GM11168 (cell line): ENCODE data around the gene CCL22.
"Not testable (repeated sequence)": the region's sequence is repeated elsewhere in the genome, so short reads cannot be mapped to it uniquely, and the experiment has no call there.

Source experiments
- in situ Hi-C: fragments of 300-500 bp; cut with MboI; formaldehyde crosslinking; loops from one replicate; pipeline ENCODE4 v1.12.0; 2022; ENCODE audit warnings: low sequenced_read_pairs; ENCODE audit not compliant: unreplicated experiment

CCL22 gene

GRCh38 chr16:57391300-57391699 lies 32.7 kb downstream of the CCL22 start:
- in situ Hi-C loops, result no loop called here

GRCh38 chr16:57391708-57392107 lies 33.1 kb downstream of the CCL22 start:
- in situ Hi-C loops, result no loop called here

- in situ Hi-C loops, result no loop called here
These were observed 34.1 kb downstream of the CCL22 start for GRCh38 chr16:57392694-57393093.

- in situ Hi-C loops, result no loop called here
These were observed 35.9 kb downstream of the CCL22 start for GRCh38 chr16:57394444-57394843.

GRCh38 chr16:57395026-57395425 lies 36.4 kb downstream of the CCL22 start:
- in situ Hi-C loops, result no loop called here

- in situ Hi-C loops, result no loop called here
These were observed 38.2 kb downstream of the CCL22 start for GRCh38 chr16:57396786-57397185.

GRCh38 chr16:57397493-57397892 lies 38.9 kb downstream of the CCL22 start:
- in situ Hi-C loops, result not testable (repeated sequence)

GRCh38 chr16:57401943-57402640 lies 43.5 kb downstream of the CCL22 start:
- in situ Hi-C loops, result no loop called here

GRCh38 chr16:57403965-57404817 lies 45.6 kb downstream of the CCL22 start, which contains the start of gene CCL17:
CCL17 (plus strand) TSS chr16:57404767; CDS start chr16:57413933, 9,166 bp downstream.
- in situ Hi-C loops, result no loop called here

GRCh38 chr16:57405097-57405496 lies 46.5 kb downstream of the CCL22 start:
- in situ Hi-C loops, result no loop called here

- in situ Hi-C loops, result no loop called here
These were observed 48.3 kb downstream of the CCL22 start for GRCh38 chr16:57406881-57407280.

GRCh38 chr16:57407521-57408353 lies 49.2 kb downstream of the CCL22 start:
- in situ Hi-C loops, result no loop called here

- in situ Hi-C loops, result no loop called here
These were observed 50.5 kb downstream of the CCL22 start for GRCh38 chr16:57409065-57409464.

GRCh38 chr16:57409870-57410587 lies 51.4 kb downstream of the CCL22 start:
- in situ Hi-C loops, result no loop called here

- in situ Hi-C loops, result no loop called here
These were observed 52.9 kb downstream of the CCL22 start for GRCh38 chr16:57411362-57411976.

GRCh38 chr16:57412584-57412983 lies 54.0 kb downstream of the CCL22 start:
- in situ Hi-C loops, result no loop called here

GRCh38 chr16:57413301-57413730 lies 54.7 kb downstream of the CCL22 start:
- in situ Hi-C loops, result no loop called here

- in situ Hi-C loops, result no loop called here
These were observed 55.1 kb downstream of the CCL22 start for GRCh38 chr16:57413733-57414132.
